Keratinocyte (primary cell): ENCODE data around the gene AADAT. TPM values are rescaled to one million over a fixed set of nuclear protein-coding genes. Genes with fewer than 3 reads are reported as not detected.

Source experiments
- DNase-seq: peaks from one replicate; pipeline ENCODE4 v3.0.0-alpha.2; 2011; ENCODE audit warnings: low read depth, missing footprints, low spot score
- FAIRE-seq: peaks from 2 replicates; lab custom pipeline; 2011; peaks lifted over from hg19 to GRCh38; lab: Jason Lieb, UNC
- H2AFZ ChIP-seq: 2 replicates; pipeline ENCODE4 v1.6.0; 2012; ENCODE audit warnings: low read length, control low read depth, inconsistent platforms; ENCODE audit not compliant: control insufficient read depth
- H3K27ac ChIP-seq: 2 replicates; pipeline ENCODE4 v1.5.1; 2011; ENCODE audit warnings: low read length; ENCODE audit not compliant: control insufficient read depth, insufficient read depth
- H3K27me3 ChIP-seq: 3 replicates; pipeline ENCODE4 v1.6.0; 2011; ENCODE audit warnings: low read length; ENCODE audit not compliant: control insufficient read depth, insufficient read depth; ENCODE audit errors: extremely low read depth
- H3K36me3 ChIP-seq, 2 experiments: 2 replicates in 1 of 2; 3 replicates in 1 of 2; pipeline ENCODE4 v1.5.1; 2011; ENCODE audit warnings: low read length in 2 of 2, mild to moderate bottlenecking in 1 of 2; ENCODE audit not compliant: control insufficient read depth in 2 of 2, insufficient read depth in 2 of 2; ENCODE audit errors: extremely low read depth in 1 of 2
- H3K4me1 ChIP-seq: 3 replicates; pipeline ENCODE4 v1.5.1; 2011; ENCODE audit warnings: low read length; ENCODE audit not compliant: control insufficient read depth, insufficient read depth; ENCODE audit errors: extremely low read depth
- H3K4me2 ChIP-seq: 3 replicates; pipeline ENCODE4 v1.6.0; 2011; ENCODE audit warnings: low read depth, low read length; ENCODE audit not compliant: control insufficient read depth, insufficient read depth; ENCODE audit errors: extremely low read depth
- H3K4me3 ChIP-seq, 3 experiments: fragments of 200-600 bp in 1 of 3; sonication (generic) in 1 of 3; 2 replicates in 2 of 3; 3 replicates in 1 of 3; pipeline ENCODE4 v1.5.1; 2011 to 2016; ENCODE audit warnings: low read length in 3 of 3, mild to moderate bottlenecking in 3 of 3, control low read depth in 2 of 3, inconsistent platforms in 1 of 3, low read depth in 1 of 3, mixed read lengths in 1 of 3, mixed run types in 1 of 3, moderate library complexity in 1 of 3; ENCODE audit not compliant: control insufficient read depth in 2 of 3, insufficient read depth in 2 of 3; ENCODE audit errors: extremely low read depth in 1 of 3
- H3K79me2 ChIP-seq: 2 replicates; pipeline ENCODE4 v1.6.0; 2012; ENCODE audit warnings: low read length; ENCODE audit not compliant: control insufficient read depth, insufficient read depth
- H3K9ac ChIP-seq: 3 replicates; pipeline ENCODE4 v1.6.0; 2011; ENCODE audit warnings: low read length; ENCODE audit not compliant: control insufficient read depth, insufficient read depth; ENCODE audit errors: extremely low read depth
- H3K9me1 ChIP-seq: 3 replicates; pipeline ENCODE4 v1.6.0; 2011; ENCODE audit warnings: low read length; ENCODE audit not compliant: control insufficient read depth, insufficient read depth; ENCODE audit errors: extremely low read depth
- H3K9me3 ChIP-seq: 2 replicates; pipeline ENCODE4 v1.5.1; 2012; ENCODE audit warnings: low read depth, low read length; ENCODE audit not compliant: control insufficient read depth
- H4K20me1 ChIP-seq: 3 replicates; pipeline ENCODE4 v1.6.0; 2011; ENCODE audit warnings: low read length; ENCODE audit not compliant: control insufficient read depth, insufficient read depth; ENCODE audit errors: extremely low read depth
- CTCF ChIP-seq, 3 experiments: IDR thresholded peaks in 1 of 3; conservative IDR thresholded peaks in 1 of 3; optimal IDR thresholded peaks in 1 of 3; 2 replicates in 2 of 3; 3 replicates in 1 of 3; pipeline versions ENCODE3 to v1.5.1; 2011; ENCODE audit warnings: low read length in 3 of 3, mild to moderate bottlenecking in 3 of 3, moderate library complexity in 2 of 3, control low read depth in 1 of 3, inconsistent platforms in 1 of 3; ENCODE audit not compliant: insufficient read depth in 2 of 3; ENCODE audit errors: extremely low read depth in 1 of 3
- EZH2 ChIP-seq: IDR thresholded peaks from one replicate; pipeline ENCODE4 v1.6.1; 2012; ENCODE audit warnings: inconsistent platforms, mild to moderate bottlenecking, low read length, moderate library complexity
- dilution Hi-C: fragments of 300-500 bp; cut with MboI; formaldehyde crosslinking; loops from one replicate; pipeline ENCODE4 v1.7.0; 2020; ENCODE audit warnings: low sequenced_read_pairs; ENCODE audit not compliant: extremely low pct_ligation_motif_present
- polyA plus RNA-seq, 5 experiments: library from polyadenylated mRNA; depleted of rRNA in 3 of 5; stranded (reverse) in 3 of 5; stranded (forward) in 1 of 5; unstranded in 1 of 5; fragments of >200 nt; gene quantifications; 1 replicate in 1 of 5; 2 replicates in 3 of 5; 3 replicates in 1 of 5; pipeline versions ENCODE4 v1.2.1 to v1.2.3, GENCODE V29; 2011 to 2012; ENCODE audit warnings: missing spikeins in 2 of 5, low read depth in 1 of 5, low replicate concordance in 1 of 5

The AADAT gene
- polyA plus RNA-seq, 1 donor (not counting 4 experiments of a cell fraction or from before 2014, with no cell fraction given), result 5.2 TPM

GRCh38 chr4:170071196-170071595, 18.6 kb downstream of the AADAT start:
- H3K27me3 ChIP-seq, result no peaks in the 10 kb centered on the region
- no peaks in the 10 kb centered on the region for H3K36me3 ChIP-seq
- H3K9me1 ChIP-seq, result no peaks in the 10 kb centered on the region
- H3K9me3 ChIP-seq, result no peaks in the 10 kb centered on the region
- no peak overlapping the region for H3K27ac ChIP-seq
- DNase-seq (no peak), FAIRE-seq (no peak)
- H3K9ac ChIP-seq, result no peak overlapping the region
- H3K4me3 ChIP-seq, result no peak overlapping the region
- dilution Hi-C loops, result no loop called here
- no peaks in the 10 kb centered on the region for H3K79me2 ChIP-seq
- no peak overlapping the region for H3K4me2 ChIP-seq
- H2AFZ ChIP-seq, result no peak overlapping the region
- TF ChIP-seq CTCF (optimal IDR thresholded peaks at IDR 0.05 in 1 of 3, IDR thresholded peaks at IDR 0.05 in 1 of 3, conservative IDR thresholded peaks at IDR 0.05 in 1 of 3; ENCODE audit: extremely low read depth in 1 of 3, insufficient read depth in 2 of 3, low read length in 3 of 3) (no peak), EZH2 (no peak)
- H3K4me1 ChIP-seq, result no peaks in the 10 kb centered on the region
- H4K20me1 ChIP-seq, result no peaks in the 10 kb centered on the region

DNA sequence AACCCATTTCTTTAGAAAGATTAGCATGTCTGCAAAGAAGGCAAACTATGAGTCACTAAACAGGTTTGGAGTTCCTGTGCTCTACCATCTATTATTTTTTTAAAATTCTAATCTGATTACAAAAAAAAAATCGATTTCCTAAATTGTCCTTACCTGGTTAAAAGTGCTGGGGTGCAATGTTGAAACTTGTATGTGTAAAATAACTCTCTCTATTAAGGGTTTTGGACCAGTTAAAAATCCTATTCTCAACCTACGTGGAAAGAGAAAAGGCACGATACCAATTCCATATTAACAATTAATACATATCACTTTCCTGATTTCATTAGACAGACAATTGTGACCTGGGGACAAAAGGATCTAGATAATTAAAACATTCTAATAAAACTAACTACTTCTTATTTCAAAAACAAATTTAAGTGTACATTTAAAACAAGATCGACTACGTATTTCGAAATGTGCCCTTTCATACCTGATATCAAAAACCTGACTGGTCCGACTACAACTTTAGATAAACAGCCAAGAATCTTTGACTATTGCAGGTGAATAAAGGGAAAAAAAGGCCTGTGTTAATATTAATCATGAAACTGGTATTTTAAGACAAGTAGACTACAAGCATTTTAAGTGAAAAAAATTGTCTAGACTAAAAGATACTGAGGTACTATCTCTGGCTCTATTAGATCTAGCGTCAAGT, 21.2 kb downstream of the AADAT start:
- no peak for DNase-seq
- Histone ChIP-seq H3K4me3 (no peak overlapping the region), H3K36me3 (no peaks in the 10 kb centered on the region), H3K9me3 (no peaks in the 10 kb centered on the region), H3K27ac (no peak overlapping the region), H4K20me1 (no peaks in the 10 kb centered on the region), H3K9ac (no peak overlapping the region), H2AFZ (no peak overlapping the region), H3K9me1 (no peaks in the 10 kb centered on the region), H3K27me3 (no peaks in the 10 kb centered on the region), H3K79me2 (no peaks in the 10 kb centered on the region), H3K4me2 (no peak overlapping the region), H3K4me1 (no peaks in the 10 kb centered on the region)
- no peak for FAIRE-seq
- dilution Hi-C loops, result no loop called here
- no peak for TF ChIP-seq CTCF (optimal IDR thresholded peaks at IDR 0.05 in 1 of 3, IDR thresholded peaks at IDR 0.05 in 1 of 3, conservative IDR thresholded peaks at IDR 0.05 in 1 of 3; ENCODE audit: extremely low read depth in 1 of 3, insufficient read depth in 2 of 3, low read length in 3 of 3)
- TF ChIP-seq EZH2, result no peak
